Activated CD8-positive, alpha-beta memory T cell treated with anti-CD3 and anti-CD28 coated beads for 36 hours (primary cell): ENCODE measurements around the gene MOB4. TPM values are rescaled to one million over a fixed set of nuclear protein-coding genes. Genes with fewer than 3 reads are reported as not detected.

Source experiments
- CTCF ChIA-PET: fragments of 350-600 bp; sonication (Branson Sonifier 250); formaldehyde crosslinking; loops from one replicate; lab custom pipeline; 2021; ENCODE audit warnings: antibody characterized with exemption; lab: Charles Lee
- POLR2A ChIA-PET: fragments of 350-600 bp; sonication (Branson Sonifier 250); formaldehyde crosslinking; loops from one replicate; lab custom pipeline; 2021; ENCODE audit warnings: antibody characterized with exemption; lab: Charles Lee
- total RNA-seq, 2 experiments: library from RNA; stranded (reverse); gene quantifications; one replicate each; pipeline ENCODE4 v1.2.3, GENCODE V29; 2021

MOB4 gene
- 10 to 100 TPM; 23.4 to 23.6 TPM for total RNA-seq

DNA sequence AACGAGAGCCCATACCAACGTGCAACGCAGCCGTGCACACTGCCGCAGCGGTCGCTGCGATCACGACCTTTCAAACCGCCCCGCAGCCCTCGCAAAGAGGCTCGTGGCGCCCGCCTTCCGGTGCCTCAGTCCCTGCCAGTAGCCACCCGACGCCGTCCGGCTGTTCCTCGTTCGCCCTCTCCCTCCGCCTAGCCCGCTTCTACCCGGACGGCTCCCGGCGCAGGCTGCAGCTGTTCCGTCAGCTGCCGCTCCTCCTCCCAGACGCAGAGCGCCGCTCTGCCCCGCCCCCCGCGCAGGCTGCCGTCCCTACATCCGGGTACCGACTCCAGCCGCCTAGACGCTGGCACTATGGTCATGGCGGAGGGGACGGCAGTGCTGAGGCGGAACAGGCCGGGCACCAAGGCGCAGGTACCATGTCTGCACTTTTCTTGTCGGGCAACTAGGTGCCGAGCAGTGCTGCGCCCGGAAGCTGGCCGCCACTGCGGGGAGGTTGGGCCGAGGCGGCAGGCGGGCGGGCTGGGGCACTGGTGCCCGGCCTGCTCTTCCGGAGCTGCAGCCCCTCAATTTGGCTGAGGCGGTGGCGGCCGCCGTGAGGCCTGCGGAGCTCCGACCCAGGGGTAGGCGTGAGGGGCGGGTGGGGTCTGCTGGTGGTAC is at the start of gene MOB4:
Gene MOB4, plus strand, starts transcription at position 328 of the 654 bp plus-strand sequence. Its CDS starts 21 bp downstream, at position 349.
- ChIA-PET CTCF (interaction anchor here (1.2 kb wide), 2 partner anchors 10 to 189 kb away, joined by 3 to 4 read pairs; partner anchors contain the start of gene MARS2), POLR2A (interaction anchor here (0.5 to 3.6 kb wide), 7 partner anchors 11 to 189 kb away, joined by 3 to 54 read pairs (median 4); partner anchors contain the start of genes COQ10B, HSPD1, HSPE1 and MARS2)

DNA sequence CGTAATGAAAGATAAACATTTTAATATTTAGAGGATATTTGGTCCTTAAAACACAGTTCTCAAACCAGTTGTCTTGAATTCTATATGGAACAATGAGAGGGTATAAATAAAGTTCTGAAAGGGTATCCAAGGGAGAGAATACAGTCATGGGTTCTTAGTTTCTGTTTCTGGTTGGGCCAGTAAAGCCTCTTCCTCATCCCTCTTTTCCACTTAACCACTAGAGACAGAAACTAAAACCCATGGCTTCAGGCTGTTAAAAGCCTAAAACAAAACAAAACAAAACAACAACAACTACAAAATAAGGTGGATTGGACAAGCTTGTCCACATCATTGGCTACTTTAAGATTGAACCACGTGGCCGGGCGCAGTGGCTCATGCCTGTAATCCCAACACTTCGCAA is 43.7 kb upstream of the MOB4 start:
- ChIA-PET CTCF (no interaction called here), POLR2A (interaction anchor here (0.7 kb wide), 1 partner anchor 41 kb away, joined by 3 read pairs; no protein-coding TSS in a partner anchor)

- POLR2A ChIA-PET = no interaction called here
- CTCF ChIA-PET = no interaction called here
These were observed 38.1 kb upstream of the MOB4 start for GRCh38 chr2:197477797-197478196.

DNA sequence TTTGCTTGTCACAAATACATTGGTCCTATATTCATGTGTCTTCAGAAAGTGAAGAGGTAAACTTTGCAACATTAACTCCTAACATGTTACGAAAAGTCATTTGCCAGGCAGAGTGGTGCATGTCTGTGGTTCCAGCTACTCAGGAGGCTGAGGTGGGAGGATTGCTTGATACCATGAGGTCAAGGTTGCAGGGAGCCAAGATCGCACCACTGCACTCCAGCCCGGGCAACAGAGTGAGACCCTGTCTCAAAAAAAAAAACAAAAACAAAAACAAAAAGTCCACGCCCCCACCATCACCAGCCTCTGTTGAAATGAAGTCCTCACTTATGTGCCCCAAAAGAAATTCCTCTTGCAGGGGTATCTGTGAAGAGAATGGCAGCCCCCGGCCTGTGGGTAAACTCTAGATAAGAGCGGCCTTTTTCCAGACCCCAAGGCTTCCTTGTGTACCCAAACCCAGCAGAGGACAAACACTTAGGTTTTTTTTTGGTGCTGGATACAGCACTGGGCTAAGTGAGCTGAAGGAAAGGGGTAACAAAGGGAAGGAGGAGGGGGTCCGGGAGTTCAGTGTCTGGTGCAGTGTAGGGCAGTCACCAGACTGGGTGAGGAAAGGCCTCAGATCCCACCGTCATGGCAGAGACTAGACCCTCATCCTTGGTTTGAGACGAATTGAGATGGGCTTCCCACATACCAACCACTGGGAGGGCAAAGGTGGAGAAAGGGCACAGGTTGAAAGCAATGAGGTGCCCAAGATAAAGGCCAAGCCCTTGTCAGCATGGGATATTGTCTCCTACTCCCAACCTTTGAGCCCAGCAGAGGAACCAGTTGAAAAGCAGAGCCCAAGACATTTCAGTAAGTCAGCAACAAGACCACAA is 35.5 kb upstream of the MOB4 start:
- CTCF ChIA-PET = no interaction called here
- POLR2A ChIA-PET = interaction anchor here (0.6 kb wide), 1 partner anchor 22 kb away, joined by 3 read pairs; no protein-coding TSS in a partner anchor

DNA sequence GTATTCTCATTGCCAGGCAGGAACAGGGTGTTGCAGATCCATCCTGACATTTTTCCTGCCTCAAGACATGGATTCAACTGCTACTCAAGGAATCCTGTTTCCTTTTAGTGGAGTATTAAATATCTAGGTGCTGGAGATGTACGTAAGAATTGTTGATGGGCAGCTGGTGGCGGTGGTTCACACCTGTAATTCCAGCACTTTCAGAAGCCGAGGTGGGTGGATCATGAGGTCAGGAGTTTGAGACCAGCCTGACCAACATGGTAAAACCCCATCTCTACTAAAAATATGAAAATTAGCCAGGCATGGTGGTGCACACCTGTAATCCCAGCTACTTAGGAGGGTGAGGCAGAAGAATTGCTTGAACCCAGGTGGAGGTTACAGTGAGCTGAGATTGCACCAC is 31.6 kb upstream of the MOB4 start:
- ChIA-PET CTCF (interaction anchor here (0.7 kb wide), 3 partner anchors 15 to 45 kb away, joined by 3 read pairs; no protein-coding TSS in a partner anchor), POLR2A (interaction anchor here (0.5 to 1.7 kb wide), 5 partner anchors 15 to 593 kb away, joined by 3 to 8 read pairs (median 4); partner anchors contain the start of gene COQ10B)

DNA sequence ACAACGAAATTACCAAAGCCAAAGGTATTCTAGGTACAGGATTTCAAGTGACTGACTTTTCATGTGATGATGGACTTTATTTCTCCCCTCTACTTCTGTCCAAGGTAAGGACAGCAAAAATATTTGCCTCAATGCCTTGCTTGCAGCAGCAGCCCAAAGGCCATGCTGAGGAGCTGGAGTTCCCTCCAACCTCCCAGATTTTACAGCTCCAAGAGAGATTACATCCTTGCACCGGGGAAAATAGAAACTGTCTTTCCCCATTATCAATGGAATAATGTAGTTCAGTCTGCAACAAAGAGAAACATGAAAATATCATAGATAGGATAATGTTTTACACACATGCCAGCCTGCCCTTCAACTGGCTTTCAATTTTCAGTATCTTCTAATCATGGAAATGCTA is 29.7 kb upstream of the MOB4 start:
- ChIA-PET CTCF (no interaction called here), POLR2A (no interaction called here)

GRCh38 chr2:197487385-197487784 is 28.5 kb upstream of the MOB4 start:
- POLR2A ChIA-PET = no interaction called here
- CTCF ChIA-PET = no interaction called here

DNA sequence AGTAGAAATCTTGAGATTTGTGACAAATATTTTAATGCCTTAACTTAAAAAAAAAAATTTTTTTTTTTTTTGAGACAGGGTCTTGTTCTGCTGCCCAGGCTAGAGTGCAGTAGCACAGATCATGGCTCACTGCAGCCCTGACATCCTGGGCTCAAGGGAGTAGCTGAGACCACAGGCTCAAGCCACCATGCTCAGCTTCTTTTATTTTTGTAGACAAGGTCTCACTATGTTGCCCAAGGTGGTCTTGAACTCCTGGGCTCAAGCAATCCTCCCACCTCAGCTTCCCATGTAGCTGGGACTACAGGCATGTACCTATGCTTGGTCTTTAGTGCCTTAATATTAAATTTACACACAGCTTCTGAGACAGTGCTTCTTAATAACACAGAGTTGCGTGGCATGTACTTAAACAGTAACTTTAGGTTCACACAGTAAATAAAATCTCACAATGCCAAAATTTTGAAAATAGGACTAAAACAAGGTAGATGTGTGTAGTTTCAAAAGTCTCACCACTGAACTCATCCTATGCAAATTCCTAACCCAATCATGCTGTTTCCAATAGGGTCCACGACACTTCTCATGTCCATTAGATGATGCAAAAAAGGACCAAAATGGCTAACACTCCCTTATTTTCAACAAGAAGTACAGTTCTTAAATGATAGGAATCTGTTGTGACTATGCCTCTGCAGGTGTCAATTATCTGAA is 20.3 kb upstream of the MOB4 start:
- ChIA-PET POLR2A (no interaction called here), CTCF (no interaction called here)

- CTCF ChIA-PET = no interaction called here
- POLR2A ChIA-PET = no interaction called here
These were observed 19.2 kb upstream of the MOB4 start for GRCh38 chr2:197496695-197497094.

DNA sequence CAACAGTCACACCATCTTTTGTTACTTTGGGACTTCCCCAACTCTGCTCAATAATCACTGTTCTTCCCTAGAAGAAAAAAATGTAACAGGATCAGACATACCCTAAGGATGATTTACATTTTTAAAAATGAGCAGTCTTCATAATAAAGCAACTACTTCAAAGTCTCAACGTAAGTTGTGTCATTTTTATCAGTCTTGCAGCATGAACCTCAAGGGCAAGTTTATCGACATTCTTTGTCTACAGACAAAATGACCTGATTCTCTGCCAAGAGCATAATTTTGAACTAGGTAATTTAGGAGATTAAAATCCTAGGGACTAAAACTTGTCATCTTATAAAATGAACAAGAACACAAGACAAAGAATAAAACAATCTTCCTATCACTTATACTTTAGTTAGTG is 18.5 kb upstream of the MOB4 start:
- POLR2A ChIA-PET = interaction anchor here (3.0 to 4.2 kb wide), 2 partner anchors 19 to 44 kb away, joined by 32 to 54 read pairs; partner anchors contain the start of genes COQ10B and MOB4
- CTCF ChIA-PET = interaction anchor here (1.0 kb wide), 1 partner anchor 21 kb away, joined by 3 read pairs; no protein-coding TSS in a partner anchor

DNA sequence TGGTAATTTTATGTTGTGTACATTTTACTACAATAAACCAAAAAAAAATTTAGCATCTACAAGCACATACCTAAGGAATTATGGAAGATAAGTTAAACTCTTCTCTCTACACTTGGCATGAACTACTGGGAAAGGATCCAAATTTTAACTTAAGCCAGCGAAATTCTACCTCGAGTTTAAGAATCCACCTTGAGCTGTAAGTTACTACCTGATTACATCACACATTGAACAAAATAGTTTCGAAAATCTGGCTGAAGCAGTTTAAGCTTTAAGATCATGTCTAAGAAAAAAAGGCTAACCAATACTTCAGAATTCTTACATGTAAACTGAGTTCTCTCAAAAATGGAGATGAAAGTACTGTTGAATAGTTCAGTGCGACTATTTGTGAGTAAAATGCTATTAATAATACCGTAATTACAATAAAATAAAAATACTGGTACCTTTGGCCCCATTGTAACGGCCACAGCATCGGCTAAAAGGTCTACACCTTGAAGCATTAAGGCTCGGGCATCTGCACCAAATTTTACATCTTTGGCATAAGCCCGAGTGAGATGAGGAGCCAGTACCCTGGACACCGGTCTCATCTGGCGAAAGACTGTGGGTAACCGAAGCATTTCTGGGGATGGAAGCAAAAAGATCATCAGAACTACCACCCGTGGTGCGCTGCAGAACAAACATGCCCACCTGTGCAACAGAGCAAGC is 17.5 kb upstream of the MOB4 start:
- ChIA-PET CTCF (interaction anchor here (1.0 to 1.6 kb wide), 2 partner anchors 20 to 64 kb away, joined by 3 to 4 read pairs; partner anchors contain the start of gene SF3B1), POLR2A (interaction anchor here (3.0 to 4.7 kb wide), 3 partner anchors 18 to 64 kb away, joined by 28 to 54 read pairs (median 32); partner anchors contain the start of genes COQ10B, MOB4 and SF3B1)

DNA sequence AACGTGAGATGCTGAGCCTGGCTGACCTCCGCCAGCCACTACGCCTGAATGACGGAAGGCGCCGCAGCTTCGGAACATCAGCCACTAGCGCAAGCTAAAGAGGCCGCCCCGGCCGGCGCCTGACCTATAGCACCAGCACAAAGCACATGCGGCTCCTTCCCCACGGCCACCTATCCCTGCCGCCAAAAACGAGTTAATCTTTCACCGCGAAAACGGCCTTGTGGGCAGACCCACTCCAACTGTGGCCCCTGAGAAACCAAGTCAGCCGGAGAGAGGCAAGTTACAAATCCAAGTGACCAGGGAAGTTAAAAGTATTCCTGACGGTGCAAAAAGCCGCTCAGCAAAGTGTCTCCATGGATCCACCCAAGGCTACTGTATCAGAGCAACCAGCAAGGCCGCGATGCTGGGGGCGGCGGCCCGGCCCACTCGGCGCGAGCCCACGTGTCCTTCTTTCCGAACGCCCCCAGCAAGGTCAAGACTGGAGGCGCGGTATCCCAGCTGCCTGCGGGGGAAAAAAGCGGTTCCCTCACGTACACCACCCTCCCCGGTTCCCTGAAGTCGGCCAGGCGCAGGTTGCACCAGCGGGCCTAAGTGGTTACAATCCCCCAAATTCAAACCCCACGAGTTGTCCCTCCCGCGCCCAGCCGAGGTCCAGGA is 16.8 kb upstream of the MOB4 start:
- ChIA-PET CTCF (interaction anchor here (1.0 to 1.6 kb wide), 3 partner anchors 45 to 279 kb away, joined by 3 to 4 read pairs (median 3); partner anchors contain the start of genes COQ10B and SF3B1), POLR2A (interaction anchor here (1.0 to 4.7 kb wide), 7 partner anchors 8 to 206 kb away, joined by 3 to 54 read pairs (median 25); partner anchors contain the start of genes COQ10B, MARS2, MOB4 and SF3B1)

- ChIA-PET CTCF (interaction anchor here (0.7 to 1.6 kb wide), 4 partner anchors 46 to 279 kb away, joined by 3 to 4 read pairs (median 3); partner anchors contain the start of genes COQ10B and SF3B1), POLR2A (interaction anchor here (0.6 to 4.7 kb wide), 14 partner anchors 9 to 700 kb away, joined by 3 to 54 read pairs (median 4); partner anchors contain the start of genes COQ10B, GTF3C3, MARS2 and MOB4)
These were observed 16.0 kb upstream of the MOB4 start, which contains the start of the genes HSPD1 and HSPE1 for GRCh38 chr2:197499594-197500502. HSPD1 (minus strand) TSS chr2:197499840; CDS start chr2:197498848, 992 bp downstream. HSPE1 (plus strand) TSS chr2:197500379; CDS start chr2:197500437, 58 bp downstream.

GRCh38 chr2:197500503-197501131 is 15.2 kb upstream of the MOB4 start:
- CTCF ChIA-PET = no interaction called here
- POLR2A ChIA-PET = interaction anchor here (0.6 to 4.7 kb wide), 7 partner anchors 10 to 68 kb away, joined by 3 to 54 read pairs (median 25); partner anchors contain the start of genes COQ10B, MOB4 and SF3B1

DNA sequence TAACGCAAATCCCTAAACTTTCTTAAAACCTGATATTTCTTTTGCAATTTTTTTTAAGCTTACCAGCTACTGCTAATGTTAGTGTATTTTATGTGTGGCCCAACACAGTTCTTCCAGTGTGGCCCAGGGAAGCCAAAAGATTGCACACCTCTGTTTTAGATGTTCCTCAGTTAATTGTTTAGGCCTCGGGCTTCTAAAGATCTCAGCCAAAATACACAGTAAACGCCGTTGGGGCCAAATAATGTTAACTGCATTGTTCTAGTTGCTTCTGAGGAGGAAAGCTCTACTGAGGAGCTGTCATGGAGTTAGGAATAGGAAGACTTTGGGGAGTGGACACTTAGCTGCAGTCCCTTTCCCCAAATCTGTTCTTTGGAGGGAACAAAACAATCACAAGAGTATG is 13.7 kb upstream of the MOB4 start:
- CTCF ChIA-PET = interaction anchor here (1.0 kb wide), 1 partner anchor 98 kb away, joined by 3 read pairs; no protein-coding TSS in a partner anchor
- POLR2A ChIA-PET = interaction anchor here (0.7 to 4.7 kb wide), 4 partner anchors 11 to 245 kb away, joined by 4 to 28 read pairs (median 16); partner anchors contain the start of gene SF3B1
